Measurements from ENCODE around the gene NPAS3. TPM values are rescaled to one million over a fixed set of nuclear protein-coding genes. Genes with fewer than 3 reads are reported as not detected.

Gene NPAS3
- total RNA-seq, 2 experiments from 2014 or later = not detected

DNA sequence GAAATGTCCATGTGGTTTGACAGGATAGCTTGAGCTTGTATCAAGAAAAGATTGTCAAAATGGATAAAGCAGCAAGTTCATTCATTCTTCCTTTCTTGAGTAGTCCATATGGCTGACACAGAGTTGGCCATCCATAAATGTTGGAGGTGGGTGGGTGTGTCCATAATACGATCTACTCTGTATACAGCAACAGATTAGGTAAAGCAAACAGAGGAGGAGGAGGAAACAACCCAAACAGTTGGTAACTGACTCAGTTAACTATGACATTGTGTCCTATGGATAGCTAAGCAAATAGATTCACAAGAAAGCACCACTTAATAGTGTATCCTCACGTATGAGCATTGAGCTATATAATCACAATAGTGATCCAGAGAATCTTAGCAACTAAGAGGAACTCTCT is 868.2 kb downstream of the NPAS3 start:
- TF ChIP-seq, protein P1, sequence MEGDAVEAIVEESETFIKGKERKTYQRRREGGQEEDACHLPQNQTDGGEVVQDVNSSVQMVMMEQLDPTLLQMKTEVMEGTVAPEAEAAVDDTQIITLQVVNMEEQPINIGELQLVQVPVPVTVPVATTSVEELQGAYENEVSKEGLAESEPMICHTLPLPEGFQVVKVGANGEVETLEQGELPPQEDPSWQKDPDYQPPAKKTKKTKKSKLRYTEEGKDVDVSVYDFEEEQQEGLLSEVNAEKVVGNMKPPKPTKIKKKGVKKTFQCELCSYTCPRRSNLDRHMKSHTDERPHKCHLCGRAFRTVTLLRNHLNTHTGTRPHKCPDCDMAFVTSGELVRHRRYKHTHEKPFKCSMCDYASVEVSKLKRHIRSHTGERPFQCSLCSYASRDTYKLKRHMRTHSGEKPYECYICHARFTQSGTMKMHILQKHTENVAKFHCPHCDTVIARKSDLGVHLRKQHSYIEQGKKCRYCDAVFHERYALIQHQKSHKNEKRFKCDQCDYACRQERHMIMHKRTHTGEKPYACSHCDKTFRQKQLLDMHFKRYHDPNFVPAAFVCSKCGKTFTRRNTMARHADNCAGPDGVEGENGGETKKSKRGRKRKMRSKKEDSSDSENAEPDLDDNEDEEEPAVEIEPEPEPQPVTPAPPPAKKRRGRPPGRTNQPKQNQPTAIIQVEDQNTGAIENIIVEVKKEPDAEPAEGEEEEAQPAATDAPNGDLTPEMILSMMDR (IDR thresholded peaks at IDR 0.05) = no peak
- peaks cover 18% of the 10 kb centered on the region for H3K27me3 Mint-ChIP-seq
- H3K9me3 Mint-ChIP-seq = no peaks in the 10 kb centered on the region
- ATAC-seq (no peak), DNase-seq (no peak)
- no peak overlapping the region for H3K27ac Mint-ChIP-seq
- no peaks in the 10 kb centered on the region for H3K36me3 Mint-ChIP-seq (ENCODE audit: low read depth)
- POLR2A ChIA-PET = no interaction called here
- intact Hi-C loops (cut with micrococcal nuclease) = no loop called here
- CTCF ChIA-PET = interaction anchor here (2.4 kb wide), 1 partner anchor 14 kb away, joined by 13 read pairs; no protein-coding TSS in a partner anchor
- no peak overlapping the region for H3K4me3 Mint-ChIP-seq
- H3K4me1 Mint-ChIP-seq (ENCODE audit: low read depth) = no peaks in the 10 kb centered on the region

DNA sequence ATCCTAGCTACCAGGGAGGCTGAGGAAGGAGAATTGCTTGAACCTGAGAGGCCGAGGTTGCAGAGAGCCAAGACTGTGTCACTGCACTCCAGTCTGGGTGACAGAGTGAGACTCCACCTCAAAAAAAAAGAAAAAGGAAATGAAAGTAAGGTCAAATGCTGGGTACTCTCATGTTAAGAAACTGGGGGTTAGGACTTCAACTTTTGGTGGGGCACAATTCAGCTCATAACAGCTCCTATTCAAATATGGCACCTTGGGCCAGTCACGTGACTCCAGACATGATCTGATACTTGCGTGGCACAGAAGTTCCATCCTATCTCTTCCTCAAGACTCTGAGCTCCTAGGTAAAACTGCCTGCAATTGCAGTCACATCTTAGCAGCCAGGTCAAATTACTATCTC is 869.5 kb downstream of the NPAS3 start:
- ChIA-PET CTCF (interaction anchor here (0.6 to 2.4 kb wide), 2 partner anchors 15 to 1260 kb away, joined by 3 to 13 read pairs; no protein-coding TSS in a partner anchor), POLR2A (no interaction called here)
- H3K27ac Mint-ChIP-seq = no peak overlapping the region
- no peak overlapping the region for H3K4me3 Mint-ChIP-seq
- TF ChIP-seq, protein P1 (IDR thresholded peaks at IDR 0.05) = no peak
- H3K36me3 Mint-ChIP-seq (ENCODE audit: low read depth) = no peaks in the 10 kb centered on the region
- H3K27me3 Mint-ChIP-seq = peaks cover 10% of the 10 kb centered on the region
- intact Hi-C loops (cut with micrococcal nuclease) = no loop called here
- no peak for ATAC-seq
- no peak for DNase-seq
- H3K4me1 Mint-ChIP-seq (ENCODE audit: low read depth) = no peaks in the 10 kb centered on the region
- no peaks in the 10 kb centered on the region for H3K9me3 Mint-ChIP-seq

DNA sequence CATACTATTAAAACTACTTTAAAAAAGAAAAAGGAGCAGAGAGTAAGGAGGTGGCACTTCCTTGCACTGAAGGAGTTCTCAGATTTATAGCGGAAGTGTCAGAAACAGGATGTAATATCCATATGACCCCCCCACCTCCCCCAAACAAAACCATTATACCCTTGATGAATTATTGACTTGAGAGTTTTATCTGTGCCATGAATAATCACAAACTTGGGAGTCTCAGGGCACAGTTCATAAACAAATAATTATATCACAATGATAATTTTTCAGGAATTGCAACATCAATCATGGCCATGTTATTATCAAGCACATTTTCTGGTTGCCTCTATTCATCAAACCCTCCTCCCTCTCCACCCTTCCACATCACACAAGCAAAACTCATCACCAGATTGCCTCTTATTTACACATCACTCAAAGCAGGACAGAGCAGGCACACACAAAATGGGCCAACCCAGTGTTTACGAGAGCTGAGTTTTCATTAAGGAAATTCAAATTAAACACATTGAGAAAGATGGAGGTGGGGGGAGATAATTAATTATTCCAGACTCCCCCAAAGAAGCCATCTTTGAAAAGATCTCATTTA is 870.8 kb downstream of the NPAS3 start:
- ATAC-seq (no peak), DNase-seq (no peak)
- Mint-ChIP-seq H3K4me1 (ENCODE audit: low read depth) (no peaks in the 10 kb centered on the region), H3K27me3 (peaks cover 10% of the 10 kb centered on the region), H3K9me3 (no peaks in the 10 kb centered on the region), H3K36me3 (ENCODE audit: low read depth) (no peaks in the 10 kb centered on the region), H3K27ac (no peak overlapping the region), H3K4me3 (no peak overlapping the region)
- ChIA-PET CTCF (no interaction called here), POLR2A (no interaction called here)
- TF ChIP-seq, protein P1 (IDR thresholded peaks at IDR 0.05) = no peak
- intact Hi-C loops (cut with micrococcal nuclease) = no loop called here

DNA sequence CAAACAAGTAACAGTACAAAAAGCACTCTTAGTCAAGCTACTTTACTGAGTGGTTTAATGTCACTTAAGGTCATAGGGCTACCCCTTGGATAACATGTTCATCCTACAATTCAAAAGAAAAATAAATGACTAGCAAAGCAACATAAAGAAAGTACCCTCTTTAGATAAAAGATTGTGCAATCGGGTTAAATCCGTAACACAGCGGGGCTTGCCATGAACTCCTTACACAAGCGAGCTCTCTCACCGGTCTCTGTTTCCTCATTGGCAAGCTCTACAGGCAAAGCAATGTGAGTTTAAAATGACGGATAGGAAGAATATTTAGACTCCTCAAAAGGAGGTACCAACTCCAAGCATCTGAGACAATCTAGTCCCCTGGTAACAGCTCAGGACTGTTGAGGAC is 871.6 kb downstream of the NPAS3 start:
- H3K9me3 Mint-ChIP-seq = no peaks in the 10 kb centered on the region
- H3K27ac Mint-ChIP-seq = no peak overlapping the region
- H3K36me3 Mint-ChIP-seq (ENCODE audit: low read depth) = no peaks in the 10 kb centered on the region
- ChIA-PET CTCF (interaction anchor here (1.3 kb wide), 1 partner anchor 18 kb away, joined by 4 read pairs; no protein-coding TSS in a partner anchor), POLR2A (no interaction called here)
- H3K4me3 Mint-ChIP-seq = no peak overlapping the region
- intact Hi-C loops (cut with micrococcal nuclease) = no loop called here
- ATAC-seq (no peak), DNase-seq (no peak)
- no peaks in the 10 kb centered on the region for H3K4me1 Mint-ChIP-seq (ENCODE audit: low read depth)
- peaks cover 7% of the 10 kb centered on the region for H3K27me3 Mint-ChIP-seq
- TF ChIP-seq, protein P1 (IDR thresholded peaks at IDR 0.05) = no peak

DNA sequence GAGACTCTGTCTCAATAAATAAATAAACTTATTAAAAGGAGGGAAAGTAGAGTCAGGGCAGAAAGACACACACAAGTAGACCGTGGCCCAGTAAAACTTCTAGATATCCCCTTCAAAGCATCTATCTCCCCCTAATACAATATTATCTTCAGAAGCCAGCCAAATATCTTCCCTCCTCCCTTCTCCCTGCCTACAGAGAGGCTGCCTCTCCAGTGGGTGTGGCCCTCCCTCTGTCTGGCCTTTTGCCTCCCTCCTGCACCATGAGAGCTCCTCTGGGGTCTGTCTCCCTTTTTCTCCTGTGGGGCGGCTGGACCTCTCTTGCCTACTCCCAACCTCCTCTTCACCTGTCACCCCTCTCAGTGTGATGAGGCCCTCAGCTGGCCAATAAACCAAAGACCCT is 873.0 kb downstream of the NPAS3 start:
- no peaks in the 10 kb centered on the region for H3K4me1 Mint-ChIP-seq (ENCODE audit: low read depth)
- CTCF ChIA-PET = interaction anchor here (0.9 to 1.2 kb wide), 2 partner anchors 9 to 19 kb away, joined by 3 to 4 read pairs; no protein-coding TSS in a partner anchor
- intact Hi-C loops (cut with micrococcal nuclease) = no loop called here
- ATAC-seq = no peak
- no peak overlapping the region for H3K4me3 Mint-ChIP-seq
- TF ChIP-seq, protein P1 (IDR thresholded peaks at IDR 0.05) = no peak
- H3K27me3 Mint-ChIP-seq = peaks cover 12% of the 10 kb centered on the region
- POLR2A ChIA-PET = no interaction called here
- no peaks in the 10 kb centered on the region for H3K36me3 Mint-ChIP-seq (ENCODE audit: low read depth)
- no peak overlapping the region for H3K27ac Mint-ChIP-seq
- no peaks in the 10 kb centered on the region for H3K9me3 Mint-ChIP-seq
- no peak for DNase-seq

Measured in activated CD8-positive, alpha-beta T cell treated with anti-CD3 and anti-CD28 coated beads for 36 hours (primary cell).